Stomach (tissue), 4 donors: ENCODE measurements around the gene RHOH.

Source experiments
- EP300 ChIP-seq: sonication (generic); formaldehyde crosslinking; IDR thresholded peaks from one replicate; pipeline ENCODE4 v1.6.1; 2017; ENCODE audit warnings: antibody characterized with exemption
- POLR2A ChIP-seq, 4 donors: fragments of 450-650 bp; IDR thresholded peaks; one replicate each; pipeline ENCODE4 v1.6.1; 2016; ENCODE audit warnings: antibody characterized with exemption in 4 of 4, control low read depth in 2 of 4, mild to moderate bottlenecking in 1 of 4, moderate library complexity in 1 of 4
- TF ChIP-seq, protein P1 (sequence below), 7 experiments: fragments of 450-650 bp in 4 of 7; fragments of 200-600 bp in 3 of 7; sonication (generic) in 3 of 7; IDR thresholded peaks; one replicate each; pipeline ENCODE4 v1.5.1; 2016 to 2019; ENCODE audit warnings: antibody characterized with exemption in 7 of 7, control low read depth in 2 of 7, mild to moderate bottlenecking in 1 of 7

DNA sequence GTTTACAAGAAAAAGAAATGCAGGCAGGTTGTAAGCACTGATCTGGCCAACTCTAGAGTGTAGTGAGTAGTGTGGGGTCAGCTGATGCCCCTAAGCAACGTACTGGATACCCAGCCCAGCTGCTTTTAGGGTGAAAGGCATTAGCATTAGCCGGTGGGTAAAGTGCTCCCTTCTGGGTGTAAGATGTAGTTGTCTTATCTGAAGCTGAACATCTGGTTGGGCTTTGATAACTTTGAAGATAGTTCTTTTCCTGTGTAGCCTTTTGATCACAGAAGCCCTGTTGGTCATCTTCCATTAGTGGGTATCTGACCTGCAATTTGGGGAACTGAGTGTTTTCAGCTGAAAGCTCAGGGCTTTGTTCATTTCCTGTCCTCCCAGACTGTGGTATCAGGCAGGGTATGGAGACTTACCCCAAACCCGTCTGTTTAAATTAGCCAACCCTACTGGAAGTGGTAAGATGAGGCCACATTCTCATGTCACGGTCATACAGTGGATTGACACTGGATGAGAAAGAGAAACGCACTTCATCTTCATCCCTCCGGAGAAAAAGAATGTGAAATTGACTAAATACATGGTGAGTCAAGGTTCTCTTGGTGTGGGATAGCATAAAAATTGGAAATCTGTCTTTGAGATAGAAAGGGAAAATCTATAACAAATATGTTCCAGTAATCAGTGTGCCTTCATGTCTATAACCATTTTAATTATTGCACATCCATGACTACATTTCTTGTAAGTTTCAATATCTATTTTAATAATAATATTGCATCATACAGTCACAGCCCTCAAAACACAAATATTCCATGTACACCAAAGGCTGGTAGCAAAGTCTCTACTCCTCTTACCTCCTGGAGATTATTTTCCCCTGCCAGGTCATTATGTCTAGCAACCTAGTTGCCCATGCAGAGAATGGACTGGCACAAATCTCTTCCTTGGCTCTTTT lies 8.7 kb downstream of the RHOH start:
- TF ChIP-seq, protein P1, sequence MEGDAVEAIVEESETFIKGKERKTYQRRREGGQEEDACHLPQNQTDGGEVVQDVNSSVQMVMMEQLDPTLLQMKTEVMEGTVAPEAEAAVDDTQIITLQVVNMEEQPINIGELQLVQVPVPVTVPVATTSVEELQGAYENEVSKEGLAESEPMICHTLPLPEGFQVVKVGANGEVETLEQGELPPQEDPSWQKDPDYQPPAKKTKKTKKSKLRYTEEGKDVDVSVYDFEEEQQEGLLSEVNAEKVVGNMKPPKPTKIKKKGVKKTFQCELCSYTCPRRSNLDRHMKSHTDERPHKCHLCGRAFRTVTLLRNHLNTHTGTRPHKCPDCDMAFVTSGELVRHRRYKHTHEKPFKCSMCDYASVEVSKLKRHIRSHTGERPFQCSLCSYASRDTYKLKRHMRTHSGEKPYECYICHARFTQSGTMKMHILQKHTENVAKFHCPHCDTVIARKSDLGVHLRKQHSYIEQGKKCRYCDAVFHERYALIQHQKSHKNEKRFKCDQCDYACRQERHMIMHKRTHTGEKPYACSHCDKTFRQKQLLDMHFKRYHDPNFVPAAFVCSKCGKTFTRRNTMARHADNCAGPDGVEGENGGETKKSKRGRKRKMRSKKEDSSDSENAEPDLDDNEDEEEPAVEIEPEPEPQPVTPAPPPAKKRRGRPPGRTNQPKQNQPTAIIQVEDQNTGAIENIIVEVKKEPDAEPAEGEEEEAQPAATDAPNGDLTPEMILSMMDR (IDR thresholded peaks at IDR 0.05), result no peak
- TF ChIP-seq EP300 (no peak), POLR2A (IDR thresholded peaks at IDR 0.05) (no peak)
